PC-3 (cell line): Measurements from ENCODE around the gene SRSF2. TPM values are rescaled to one million over a fixed set of nuclear protein-coding genes. Genes with fewer than 3 reads are reported as not detected.
A peak's percentile ranks its signal among the peaks of the same experiment; 100 is the strongest.
"Not testable (repeated sequence)": the region's sequence is repeated elsewhere in the genome, so short reads cannot be mapped to it uniquely, and the experiment has no call there.

Experiments
- ATAC-seq: fragments of 200-7000 bp; cut with Tn5 transposase; 2 replicates; pipeline ENCODE4 v1.9.1; 2020; ENCODE audit warnings: mild to moderate bottlenecking, moderate library complexity
- BruUV-seq: library from RNA; stranded (reverse); fragments of 400-500 nt; replicated peaks from 2 replicates; lab custom pipeline; 2021; lab: Mats Ljungman, UMichigan
- CTCF ChIA-PET: fragments of 300-600 bp; sonication (Branson Sonifier 250); formaldehyde crosslinking; loops from one replicate; lab custom pipeline; 2022; ENCODE audit warnings: antibody characterized with exemption; lab: Charles Lee
- POLR2A ChIA-PET: fragments of 300-600 bp; sonication (Branson Sonifier 250); formaldehyde crosslinking; loops from one replicate; lab custom pipeline; 2022; ENCODE audit warnings: antibody characterized with exemption; ENCODE audit not compliant: unreplicated experiment; lab: Charles Lee
- DNase-seq: peaks from one replicate; pipeline ENCODE4 v3.0.0-alpha.2; 2015
- H2AFZ ChIP-seq: fragments of 300-600 bp; sonication (generic); 2 replicates; pipeline ENCODE4 v1.6.0; 2016; ENCODE audit warnings: antibody characterized with exemption, low read length
- H3F3A ChIP-seq: fragments of 300-600 bp; sonication (generic); one replicate; pipeline ENCODE4 v1.6.0; 2017; ENCODE audit warnings: antibody characterized with exemption, low read length, control low read depth, mild to moderate bottlenecking; ENCODE audit not compliant: unreplicated experiment
- H3K27ac ChIP-seq: fragments of 300-600 bp; sonication (generic); 2 replicates; pipeline ENCODE4 v1.5.1; 2016; ENCODE audit warnings: mild to moderate bottlenecking, low read length
- H3K27me3 ChIP-seq: fragments of 300-600 bp; sonication (generic); 2 replicates; pipeline ENCODE4 v1.6.1; 2016; ENCODE audit warnings: low read length, mixed read lengths
- H3K36me3 ChIP-seq: fragments of 300-600 bp; sonication (generic); 2 replicates; pipeline ENCODE4 v1.6.1; 2016; ENCODE audit warnings: low read depth, mixed run types, low read length, mixed read lengths
- H3K4me1 ChIP-seq: fragments of 300-600 bp; sonication (generic); 2 replicates; pipeline ENCODE4 v1.5.1; 2016; ENCODE audit warnings: low read length; ENCODE audit not compliant: insufficient read depth
- H3K4me2 ChIP-seq: fragments of 300-600 bp; sonication (generic); 2 replicates; pipeline ENCODE4 v1.6.0; 2016; ENCODE audit warnings: low read length
- H3K4me3 ChIP-seq: fragments of 300-600 bp; sonication (generic); 2 replicates; pipeline ENCODE4 v1.5.1; 2016; ENCODE audit warnings: mild to moderate bottlenecking, low read length, mixed read lengths
- H3K79me2 ChIP-seq: fragments of 300-600 bp; sonication (generic); 2 replicates; pipeline ENCODE4 v1.6.1; 2017; ENCODE audit warnings: low read length, mixed read lengths
- H3K9ac ChIP-seq: fragments of 300-600 bp; sonication (generic); 2 replicates; pipeline ENCODE4 v1.6.0; 2016; ENCODE audit warnings: mild to moderate bottlenecking, low read length
- H3K9me2 ChIP-seq: fragments of 300-600 bp; sonication (generic); replicated peaks from 2 replicates; pipeline ENCODE4 v1.6.1; 2016; ENCODE audit warnings: mixed run types, low read length, mixed read lengths
- H3K9me3 ChIP-seq: fragments of 300-600 bp; sonication (generic); 2 replicates; pipeline ENCODE4 v1.6.1; 2016; ENCODE audit warnings: low read length, mixed read lengths
- H4K20me1 ChIP-seq: fragments of 300-600 bp; sonication (generic); 2 replicates; pipeline ENCODE4 v1.6.1; 2016; ENCODE audit warnings: low read length, mixed read lengths
- CTCF ChIP-seq: fragments of 300-600 bp; sonication (generic); conservative IDR thresholded peaks from 2 replicates; pipeline ENCODE4 v1.5.1; 2017; ENCODE audit warnings: antibody characterized with exemption, low read depth, mild to moderate bottlenecking, low read length
- EZH2 ChIP-seq: fragments of 300-600 bp; sonication (generic); IDR thresholded peaks from one replicate; pipeline ENCODE4 v1.6.1; 2017; ENCODE audit warnings: antibody characterized with exemption, mild to moderate bottlenecking, low read length; ENCODE audit not compliant: unreplicated experiment
- EZH2phosphoT487 ChIP-seq: fragments of 300-600 bp; sonication (generic); IDR thresholded peaks from 2 replicates; pipeline ENCODE4 v1.6.1; 2018; ENCODE audit warnings: mild to moderate bottlenecking, antibody characterized with exemption, low read length, borderline replicate concordance
- intact Hi-C: fragments of 100-400 bp; cut with micrococcal nuclease; formaldehyde crosslinking; loops from 2 replicates; pipeline ENCODE4 v1.9.0; 2023
- total RNA-seq: library from RNA; depleted of rRNA; stranded (reverse); fragments of >200 nt; gene quantifications from 2 replicates; pipeline ENCODE4 v1.2.3, GENCODE V29; 2014

The SRSF2 gene
- total RNA-seq, 1 experiment from 2014 or later, result 859 TPM

- H3K9ac ChIP-seq, result no peak overlapping the region
- H3K4me1 ChIP-seq, result peaks cover 18% of the 10 kb centered on the region
- H3K27ac ChIP-seq, result no peak overlapping the region
- peak overlapping the region; percentile 88 for H3K4me2 ChIP-seq
- ATAC-seq, result no peak
- no TSS peak for BruUV-seq
- no peaks in the 10 kb centered on the region for H3K9me2 ChIP-seq
- ChIA-PET POLR2A (no interaction called here), CTCF (no interaction called here)
- no peak overlapping the region for H2AFZ ChIP-seq
- TF ChIP-seq EZH2 (no peak), CTCF (no peak), EZH2phosphoT487 (no peak)
- H4K20me1 ChIP-seq, result peaks cover 8% of the 10 kb centered on the region; the same call in 1 of the 2 replicates
- H3K9me3 ChIP-seq, result no peaks in the 10 kb centered on the region
- peaks cover 48% of the 10 kb centered on the region for H3K36me3 ChIP-seq
- H3K27me3 ChIP-seq, result no peaks in the 10 kb centered on the region
- H3K4me3 ChIP-seq, result no peak overlapping the region
- intact Hi-C loops, result no loop called here
- H3K79me2 ChIP-seq, result peaks cover 69% of the 10 kb centered on the region
- H3F3A ChIP-seq, result no peaks in the 10 kb centered on the region
- no peak for DNase-seq
Observed at GRCh38 chr17:76723812-76724211, 13.3 kb downstream of the SRSF2 start.

GRCh38 chr17:76722977-76723376 is 14.2 kb downstream of the SRSF2 start:
- BruUV-seq, DNase-seq, H2AFZ ChIP-seq, H3K4me3 ChIP-seq, H4K20me1 ChIP-seq, H3K4me2 ChIP-seq, intact Hi-C loops, H3F3A ChIP-seq, H3K27ac ChIP-seq, H3K9me2 ChIP-seq, H3K9ac ChIP-seq, H3K9me3 ChIP-seq, ATAC-seq, H3K27me3 ChIP-seq: not testable (repeated sequence)
- Histone ChIP-seq H3K79me2 (peaks cover 60% of the 10 kb centered on the region), H3K36me3 (peaks cover 56% of the 10 kb centered on the region), H3K4me1 (peaks cover 17% of the 10 kb centered on the region)
- POLR2A ChIA-PET, result interaction anchor here (0.6 to 0.7 kb wide), 2 partner anchors 14 to 200 kb away, joined by 3 to 5 read pairs; no protein-coding TSS in a partner anchor
- CTCF ChIA-PET, result interaction anchor here (0.7 kb wide), 1 partner anchor 42 kb away, joined by 6 read pairs; no protein-coding TSS in a partner anchor

GRCh38 chr17:76722279-76722678 is 14.9 kb downstream of the SRSF2 start:
- no TSS peak for BruUV-seq
- intact Hi-C loops, result no loop called here
- no peak overlapping the region for H3K9ac ChIP-seq
- no peaks in the 10 kb centered on the region for H3K9me3 ChIP-seq
- H3K79me2 ChIP-seq, result peaks cover 53% of the 10 kb centered on the region
- no peak overlapping the region for H3K4me3 ChIP-seq
- H2AFZ ChIP-seq, result no peak overlapping the region
- ChIA-PET POLR2A (interaction anchor here (0.6 kb wide), 1 partner anchor 199 kb away, joined by 5 read pairs; no protein-coding TSS in a partner anchor), CTCF (no interaction called here)
- no peak overlapping the region for H3K4me2 ChIP-seq
- H3K4me1 ChIP-seq, result peaks cover 10% of the 10 kb centered on the region
- TF ChIP-seq EZH2, result no peak
- TF ChIP-seq CTCF, result no peak
- TF ChIP-seq EZH2phosphoT487, result no peak
- H4K20me1 ChIP-seq, result peaks cover under 1% of the 10 kb centered on the region; the same call in 1 of the 2 replicates
- H3K36me3 ChIP-seq, result peaks cover 58% of the 10 kb centered on the region
- no peak for DNase-seq
- no peaks in the 10 kb centered on the region for H3F3A ChIP-seq
- no peaks in the 10 kb centered on the region for H3K9me2 ChIP-seq
- H3K27me3 ChIP-seq, result no peaks in the 10 kb centered on the region
- H3K27ac ChIP-seq, result no peak overlapping the region
- ATAC-seq, result no peak
